Testis (tissue), 5 donors: ENCODE measurements around the gene NUP42. TPM values are rescaled to one million over a fixed set of nuclear protein-coding genes. Genes with fewer than 3 reads are reported as not detected.

Source experiments
- DNase-seq: peaks from one replicate; pipeline ENCODE4 v3.0.0-alpha.2; 2019
- H3K27ac ChIP-seq, 2 donors: fragments of 200-600 bp; sonication (generic); one replicate each; pipeline ENCODE4 v1.5.1; 2019
- H3K27me3 ChIP-seq: fragments of 200-600 bp; sonication (generic); one replicate; pipeline ENCODE4 v1.5.1; 2019
- H3K36me3 ChIP-seq: fragments of 200-600 bp; sonication (generic); one replicate; pipeline ENCODE4 v1.5.1; 2017; ENCODE audit warnings: low read depth; ENCODE audit errors: missing control alignments
- H3K4me1 ChIP-seq: fragments of 200-600 bp; sonication (generic); one replicate; pipeline ENCODE4 v1.5.1; 2019
- H3K4me3 ChIP-seq, 2 donors: fragments of 200-600 bp; sonication (generic); one replicate each; pipeline ENCODE4 v1.5.1; 2017 to 2019
- H3K9me3 ChIP-seq: fragments of 200-600 bp; sonication (generic); one replicate; pipeline ENCODE4 v1.5.1; 2017
- POLR2A ChIP-seq: fragments of 450-650 bp; IDR thresholded peaks from one replicate; pipeline ENCODE4 v1.6.1; 2017; ENCODE audit warnings: antibody characterized with exemption, mild to moderate bottlenecking, moderate library complexity
- WGBS, 2 donors: methylation state at CpG; one replicate each; pipeline ENCODE4 v1.1.5; 2018; 5-methylcytosine and 5-hydroxymethylcytosine counted together
- intact Hi-C: fragments of 100-400 bp; cut with DNase I; formaldehyde crosslinking; loops from one replicate; pipeline ENCODE4 v1.15.1; 2023; ENCODE audit warnings: low total_unique reads
- long read RNA-seq, 2 donors: transcript quantifications; one replicate each; lab custom pipeline, GENCODE V29; 2026
- polyA plus RNA-seq: library from polyadenylated mRNA; stranded (reverse); fragments of 350-450 nt; fragmentation: Illumina TruSeq; extraction: RNeasy Lipid Tissue Mini Kit (QIAGEN cat#74804); gene quantifications from one replicate; pipeline ENCODE4 v1.2.3, GENCODE V29; 2014; ENCODE audit warnings: low read depth, low replicate concordance; ENCODE audit not compliant: insufficient read depth
- total RNA-seq, 2 donors: library from RNA; depleted of rRNA; stranded (reverse); fragments of >200 nt; gene quantifications; one replicate each; pipeline ENCODE4 v1.2.3, GENCODE V29; 2016
- TF ChIP-seq, protein P1 (sequence below), 3 experiments: fragments of 450-650 bp in 2 of 3; fragments of 200-600 bp in 1 of 3; sonication (generic) in 1 of 3; IDR thresholded peaks; one replicate each; pipeline ENCODE4 v1.5.1; 2016 to 2019; ENCODE audit warnings: antibody characterized with exemption in 3 of 3, mild to moderate bottlenecking in 2 of 3, moderate library complexity in 1 of 3

The NUP42 gene, protein sequence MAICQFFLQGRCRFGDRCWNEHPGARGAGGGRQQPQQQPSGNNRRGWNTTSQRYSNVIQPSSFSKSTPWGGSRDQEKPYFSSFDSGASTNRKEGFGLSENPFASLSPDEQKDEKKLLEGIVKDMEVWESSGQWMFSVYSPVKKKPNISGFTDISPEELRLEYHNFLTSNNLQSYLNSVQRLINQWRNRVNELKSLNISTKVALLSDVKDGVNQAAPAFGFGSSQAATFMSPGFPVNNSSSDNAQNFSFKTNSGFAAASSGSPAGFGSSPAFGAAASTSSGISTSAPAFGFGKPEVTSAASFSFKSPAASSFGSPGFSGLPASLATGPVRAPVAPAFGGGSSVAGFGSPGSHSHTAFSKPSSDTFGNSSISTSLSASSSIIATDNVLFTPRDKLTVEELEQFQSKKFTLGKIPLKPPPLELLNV
- total RNA-seq (10 to 100 TPM; 63.3 to 70.4 TPM), polyA plus RNA-seq (66.1 TPM)
- long read RNA-seq, donor 1, transcript NUPL2-201 (7 exons, 1,795 nt) = major isoform, 9 of 16 reads
- long read RNA-seq, donor 1, partial matches to known transcripts = 0 of 16 reads
- long read RNA-seq, donor 1, other reads (novel, unspliced or antisense) = 0 of 16 reads
- long read RNA-seq, donor 2, partial matches to known transcripts = 0 of 3 reads
- long read RNA-seq, donor 2, other reads (novel, unspliced or antisense) = 0 of 3 reads

DNA sequence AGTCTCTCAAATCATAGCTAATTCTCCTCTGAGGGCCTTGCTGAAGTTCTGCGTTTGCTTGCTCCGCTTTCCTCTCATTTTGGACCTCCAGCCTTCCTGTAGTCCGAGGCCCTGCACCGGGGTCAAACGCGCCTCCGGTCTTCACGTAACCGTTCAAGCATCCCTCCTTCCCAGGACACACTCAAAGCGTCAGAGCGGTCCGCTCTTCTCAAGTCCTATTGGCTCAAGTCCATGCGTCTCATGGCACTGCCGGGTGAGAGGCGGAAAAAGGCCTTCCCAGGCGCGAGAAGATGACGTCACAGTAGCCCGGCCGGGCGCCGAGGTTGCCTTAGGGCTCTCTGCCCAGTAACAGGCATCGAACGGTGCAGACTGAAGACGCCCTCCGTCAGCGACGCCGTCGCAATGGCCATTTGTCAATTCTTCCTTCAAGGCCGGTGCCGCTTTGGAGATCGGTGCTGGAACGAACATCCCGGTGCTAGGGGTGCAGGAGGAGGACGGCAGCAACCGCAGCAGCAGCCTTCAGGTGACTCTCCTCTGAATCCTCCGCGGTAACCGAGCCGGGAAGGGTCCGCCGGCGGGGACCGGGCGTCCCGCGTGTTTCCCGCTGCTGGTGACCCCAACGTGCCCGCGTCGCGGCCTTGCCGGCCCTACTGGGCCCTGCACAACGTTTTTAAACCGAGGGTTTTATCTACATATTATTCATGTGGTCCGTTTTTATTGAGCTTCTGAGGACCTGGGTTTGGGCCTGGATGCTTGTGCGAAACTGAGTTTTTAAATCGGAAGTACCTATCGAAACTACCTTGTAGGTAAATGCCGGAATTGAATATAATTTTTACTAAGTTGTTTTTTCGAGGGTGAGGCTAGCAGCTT lies at the start of gene NUP42:
TSS of gene NUP42 (plus strand) at position 365 of the 870 bp plus-strand sequence. CDS start at position 403, 38 bp downstream.
- Histone ChIP-seq H3K4me3 (peak within 1 kb of the TSS; percentile 75 to 93), H3K27me3 (no peaks in the 10 kb centered on the region), H3K27ac (peak within 1 kb of the TSS; percentile 78 to 83), H3K36me3 (no peaks in the 10 kb centered on the region), H3K4me1 (peaks cover 8% of the 10 kb centered on the region), H3K9me3 (no peaks in the 10 kb centered on the region)
- DNase-seq = peak; percentile 96
- no peak for TF ChIP-seq POLR2A
- TF ChIP-seq, protein P1, sequence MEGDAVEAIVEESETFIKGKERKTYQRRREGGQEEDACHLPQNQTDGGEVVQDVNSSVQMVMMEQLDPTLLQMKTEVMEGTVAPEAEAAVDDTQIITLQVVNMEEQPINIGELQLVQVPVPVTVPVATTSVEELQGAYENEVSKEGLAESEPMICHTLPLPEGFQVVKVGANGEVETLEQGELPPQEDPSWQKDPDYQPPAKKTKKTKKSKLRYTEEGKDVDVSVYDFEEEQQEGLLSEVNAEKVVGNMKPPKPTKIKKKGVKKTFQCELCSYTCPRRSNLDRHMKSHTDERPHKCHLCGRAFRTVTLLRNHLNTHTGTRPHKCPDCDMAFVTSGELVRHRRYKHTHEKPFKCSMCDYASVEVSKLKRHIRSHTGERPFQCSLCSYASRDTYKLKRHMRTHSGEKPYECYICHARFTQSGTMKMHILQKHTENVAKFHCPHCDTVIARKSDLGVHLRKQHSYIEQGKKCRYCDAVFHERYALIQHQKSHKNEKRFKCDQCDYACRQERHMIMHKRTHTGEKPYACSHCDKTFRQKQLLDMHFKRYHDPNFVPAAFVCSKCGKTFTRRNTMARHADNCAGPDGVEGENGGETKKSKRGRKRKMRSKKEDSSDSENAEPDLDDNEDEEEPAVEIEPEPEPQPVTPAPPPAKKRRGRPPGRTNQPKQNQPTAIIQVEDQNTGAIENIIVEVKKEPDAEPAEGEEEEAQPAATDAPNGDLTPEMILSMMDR (IDR thresholded peaks at IDR 0.05) = peak in 1 of 3 experiments; percentile 47
- 0% methylated on average over 18 to 62 of the region's 63 CpGs for WGBS, 2 donors
- intact Hi-C loops = loop anchor here (10.0 kb wide), 1 partner anchor 77 kb away; the partner anchor contains the start of gene KLHL7

DNA sequence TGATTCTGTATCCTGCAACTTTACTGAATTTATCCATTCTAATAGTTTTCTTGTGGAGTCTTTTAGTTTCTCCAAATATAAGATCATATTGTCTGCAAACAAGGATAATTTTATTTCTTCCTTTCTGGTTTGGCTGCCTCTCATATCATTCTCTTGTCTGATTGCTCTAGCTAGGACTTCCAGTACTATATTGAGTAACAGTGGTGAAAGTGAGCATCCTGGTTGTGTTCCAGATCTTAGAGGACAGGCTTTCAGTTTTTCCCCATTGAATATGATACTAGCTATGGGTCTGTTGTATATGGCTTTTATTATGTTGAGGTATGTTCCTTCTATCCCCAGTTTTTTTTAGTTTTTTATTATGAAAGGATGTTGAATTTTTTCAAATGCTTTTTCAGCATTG lies 48.1 kb upstream of the NUP42 start:
- intact Hi-C loops = no loop called here

DNA sequence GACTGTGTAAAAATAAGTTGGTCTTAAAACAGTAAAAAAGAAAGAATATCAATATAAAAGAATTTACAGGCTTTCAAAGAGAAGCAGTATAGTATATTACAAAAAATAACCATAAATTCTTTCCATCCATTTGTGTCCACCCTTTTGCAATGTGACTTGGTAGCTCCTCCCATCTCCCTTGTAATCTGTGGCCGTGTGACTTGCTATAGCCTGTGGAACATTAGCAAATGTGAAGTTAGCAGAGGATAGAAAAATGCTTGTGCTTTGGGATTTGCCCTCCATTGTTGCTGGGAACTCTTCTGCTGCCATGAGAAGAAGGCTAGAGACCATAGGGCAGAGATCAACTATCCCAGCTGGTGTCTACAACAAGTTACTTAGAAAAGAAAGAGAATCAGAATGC lies 46.1 kb upstream of the NUP42 start:
- H3K27me3 ChIP-seq = no peaks in the 10 kb centered on the region

More for the DNA sequence above, 48.1 kb upstream of the NUP42 start:
- TF ChIP-seq, protein P1 (IDR thresholded peaks at IDR 0.05) = no peak
- no peak for TF ChIP-seq POLR2A
- no peak for DNase-seq
- no peak overlapping the region for H3K4me3 ChIP-seq
- H3K27me3 ChIP-seq = no peaks in the 10 kb centered on the region
- H3K4me1 ChIP-seq = no peaks in the 10 kb centered on the region
- H3K36me3 ChIP-seq = no peaks in the 10 kb centered on the region
- H3K27ac ChIP-seq = no peak overlapping the region
- H3K9me3 ChIP-seq = no peaks in the 10 kb centered on the region

DNA sequence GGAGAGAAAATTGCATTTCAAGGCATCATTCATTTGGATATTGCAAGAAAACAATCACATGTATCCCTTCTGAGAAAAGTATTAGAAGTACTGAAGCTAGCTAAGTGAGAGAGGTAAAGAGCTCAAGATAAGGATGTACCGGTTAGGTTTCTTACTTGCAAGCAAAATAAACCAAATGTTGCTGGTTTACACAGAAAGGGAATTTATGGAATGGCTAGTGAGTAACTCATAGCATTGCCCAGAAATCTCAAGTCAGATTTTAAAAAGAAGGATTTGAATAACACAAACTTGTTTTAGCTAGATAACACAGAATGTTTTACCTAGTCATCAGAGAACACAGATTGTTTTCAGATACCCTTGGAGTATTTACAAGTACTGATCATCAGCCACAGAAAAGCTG lies 45.6 kb upstream of the NUP42 start:
- WGBS, 2 donors = 27 to 30% methylated on average over 1 of the region's 1 CpG
- intact Hi-C loops = no loop called here
- no peaks in the 10 kb centered on the region for H3K27me3 ChIP-seq

More for the DNA sequence above, 46.1 kb upstream of the NUP42 start:
- Histone ChIP-seq H3K36me3 (no peaks in the 10 kb centered on the region), H3K4me3 (no peak overlapping the region), H3K4me1 (no peaks in the 10 kb centered on the region), H3K9me3 (no peaks in the 10 kb centered on the region), H3K27ac (no peak overlapping the region)
- no peak for DNase-seq
- no peak for TF ChIP-seq POLR2A
- TF ChIP-seq, protein P1 (IDR thresholded peaks at IDR 0.05) = no peak
- intact Hi-C loops = no loop called here
- WGBS, 2 donors = 33 to 38% methylated on average over 1 of the region's 1 CpG

More for the DNA sequence above, 45.6 kb upstream of the NUP42 start:
- Histone ChIP-seq H3K4me1 (no peaks in the 10 kb centered on the region), H3K9me3 (no peaks in the 10 kb centered on the region), H3K4me3 (no peak overlapping the region), H3K27ac (peak overlapping the region in 1 of 2 donors; percentile 36), H3K36me3 (no peaks in the 10 kb centered on the region)
- TF ChIP-seq, protein P1 (IDR thresholded peaks at IDR 0.05) = no peak
- no peak for TF ChIP-seq POLR2A
- no peak for DNase-seq
